IPS-18c (cell line): ENCODE data around the gene PPP2R2C.

Experiments used
- H3K4me3 ChIP-seq: 2 replicates; pipeline ENCODE4 v1.7.0; 2013; ENCODE audit warnings: low read depth, mild to moderate bottlenecking, low read length, moderate library complexity; ENCODE audit not compliant: insufficient read depth
- H3K9me3 ChIP-seq: one replicate; pipeline ENCODE4 v1.6.1; 2013; ENCODE audit warnings: mild to moderate bottlenecking, low read length, moderate library complexity; ENCODE audit not compliant: control insufficient read depth, insufficient read depth

Gene PPP2R2C

DNA sequence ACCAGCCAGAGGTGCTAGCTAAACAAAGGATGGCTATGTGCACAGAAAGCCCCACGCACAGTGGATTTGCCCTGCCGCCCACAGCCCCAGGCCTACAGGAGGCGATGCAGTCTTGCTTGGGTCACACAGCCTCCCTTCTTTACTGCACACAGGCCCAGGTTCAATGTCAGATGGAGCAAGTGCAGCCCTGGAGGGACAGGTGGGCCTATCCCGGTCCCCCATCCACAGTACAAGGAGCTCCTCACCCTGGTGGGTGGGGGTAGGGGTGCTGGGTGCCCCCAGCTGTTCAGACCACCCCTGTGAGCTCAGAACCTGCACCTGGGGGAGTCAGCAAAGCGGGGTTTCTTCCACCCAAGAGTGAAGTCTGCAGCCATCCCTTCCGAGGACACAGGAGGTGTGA, 114.9 kb downstream of the PPP2R2C start:
- Histone ChIP-seq H3K4me3 (no peak overlapping the region), H3K9me3 (no peaks in the 10 kb centered on the region)

DNA sequence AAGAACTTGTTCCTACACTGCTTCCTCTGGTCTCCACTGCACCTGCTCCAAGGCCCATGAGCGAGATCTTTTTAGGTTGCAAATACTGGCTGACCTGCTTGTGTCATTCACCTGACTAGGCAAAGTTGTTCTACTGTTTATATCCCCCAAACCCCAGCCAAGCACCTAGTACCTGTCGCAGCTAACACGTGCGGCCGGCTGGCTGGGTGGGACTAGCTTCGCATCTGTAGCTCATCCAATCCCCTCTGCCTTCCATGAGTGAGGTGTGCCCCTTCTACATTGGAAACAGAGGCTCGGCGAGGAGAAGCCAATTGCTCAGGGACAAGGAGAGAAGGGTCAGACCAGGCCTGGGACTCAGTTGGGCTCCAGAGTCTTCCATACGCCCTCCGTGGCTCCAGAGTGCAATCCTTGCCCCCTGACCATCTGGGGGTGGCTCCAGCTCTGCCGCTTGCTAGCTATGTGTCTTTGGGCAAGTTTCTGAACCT, 116.3 kb downstream of the PPP2R2C start:
- Histone ChIP-seq H3K4me3 (no peak overlapping the region), H3K9me3 (no peaks in the 10 kb centered on the region)

DNA sequence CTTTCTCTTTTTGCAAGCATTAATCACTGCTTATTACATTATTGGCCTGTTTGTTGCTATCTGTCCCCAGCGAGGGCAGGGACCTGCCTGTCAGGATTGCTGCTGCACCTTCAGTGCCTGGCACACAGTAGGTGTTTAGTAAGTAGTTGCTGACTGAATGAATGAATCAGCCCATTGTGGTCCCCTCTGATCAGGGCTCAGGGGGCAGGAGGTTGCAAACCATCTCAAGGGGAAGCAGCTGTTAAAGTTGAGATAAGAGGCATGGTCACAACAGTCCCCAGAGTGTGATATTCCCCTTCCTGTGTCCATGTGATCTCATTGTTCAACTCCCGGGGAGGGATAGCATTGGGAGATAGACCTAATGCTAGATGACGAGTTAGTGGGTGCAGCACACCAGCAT, 117.4 kb downstream of the PPP2R2C start:
- no peak overlapping the region for H3K4me3 ChIP-seq

DNA sequence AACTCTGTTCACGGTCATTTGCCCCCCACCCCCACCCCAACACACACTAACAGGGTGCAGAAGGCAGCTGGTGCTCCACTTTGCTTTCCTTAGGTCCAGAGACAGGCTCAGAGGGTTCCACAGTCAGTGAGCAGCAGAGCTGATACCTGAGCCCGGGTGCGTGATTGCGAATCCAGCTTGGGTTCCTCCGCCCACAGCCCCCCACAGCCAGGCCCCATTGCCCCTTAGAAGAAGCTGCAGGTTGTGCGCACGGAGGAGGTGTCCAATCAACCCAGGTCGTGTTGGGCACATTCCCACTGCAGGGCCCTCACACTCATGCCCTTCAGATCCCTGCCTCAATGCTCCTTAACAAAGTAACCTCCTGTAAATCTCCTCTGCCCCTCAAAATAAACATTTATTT, 117.8 kb downstream of the PPP2R2C start:
- H3K4me3 ChIP-seq = no peak overlapping the region
- H3K9me3 ChIP-seq = no peaks in the 10 kb centered on the region

More for the DNA sequence above, 117.4 kb downstream of the PPP2R2C start:
- H3K9me3 ChIP-seq = no peaks in the 10 kb centered on the region

DNA sequence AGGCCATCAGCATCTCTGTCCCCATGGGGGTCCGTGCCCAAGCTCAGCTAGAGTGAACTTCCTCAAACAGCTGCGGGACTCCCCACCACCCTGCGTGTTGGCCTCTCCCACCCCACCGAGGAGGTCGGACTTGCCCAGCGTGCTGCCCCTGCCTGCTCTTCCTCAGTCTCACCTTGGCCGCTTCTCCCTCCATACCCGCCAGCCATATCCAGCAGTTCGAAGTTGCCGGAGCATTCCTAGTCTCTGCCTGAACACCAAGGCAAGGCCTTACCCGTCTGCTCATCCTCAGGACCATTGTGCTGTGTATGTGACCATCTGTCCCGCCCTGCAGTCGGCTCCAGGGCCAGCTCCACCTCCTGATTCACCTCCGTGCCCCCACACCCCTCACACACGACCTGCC, 118.3 kb downstream of the PPP2R2C start:
- Histone ChIP-seq H3K4me3 (no peak overlapping the region), H3K9me3 (no peaks in the 10 kb centered on the region)

DNA sequence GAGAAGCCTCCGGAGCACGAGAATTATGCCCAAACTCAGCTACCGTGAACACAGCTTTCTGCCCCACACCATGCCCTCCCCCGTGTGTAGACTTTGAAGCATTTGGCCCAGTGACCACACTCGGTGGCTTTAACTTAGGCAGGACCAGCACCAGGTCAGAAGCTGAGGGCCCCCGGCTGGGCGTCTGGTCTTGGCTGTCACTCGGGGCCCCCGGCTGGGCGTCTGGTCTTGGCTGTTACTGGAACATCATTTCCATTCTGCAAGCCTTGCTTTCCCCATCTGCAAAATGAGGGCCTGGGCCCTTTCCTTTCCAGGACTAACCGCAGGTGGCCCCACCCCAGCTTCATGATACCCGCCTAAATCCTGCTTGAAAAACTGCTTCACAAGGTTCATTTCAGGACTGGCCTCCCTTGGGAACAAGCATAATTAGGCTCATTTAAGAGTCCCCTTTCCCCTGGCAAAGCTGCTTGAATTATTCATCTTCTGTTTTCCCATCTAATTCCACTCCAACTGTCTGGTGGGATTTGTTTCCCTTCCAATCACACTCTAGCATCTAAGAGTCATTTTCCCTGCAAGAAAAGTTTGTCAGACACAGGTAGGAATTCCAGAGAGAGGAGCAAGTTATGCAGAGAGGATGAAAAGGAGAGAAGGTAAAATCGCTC, 120.3 kb downstream of the PPP2R2C start:
- Histone ChIP-seq H3K9me3 (no peaks in the 10 kb centered on the region), H3K4me3 (no peak overlapping the region)

DNA sequence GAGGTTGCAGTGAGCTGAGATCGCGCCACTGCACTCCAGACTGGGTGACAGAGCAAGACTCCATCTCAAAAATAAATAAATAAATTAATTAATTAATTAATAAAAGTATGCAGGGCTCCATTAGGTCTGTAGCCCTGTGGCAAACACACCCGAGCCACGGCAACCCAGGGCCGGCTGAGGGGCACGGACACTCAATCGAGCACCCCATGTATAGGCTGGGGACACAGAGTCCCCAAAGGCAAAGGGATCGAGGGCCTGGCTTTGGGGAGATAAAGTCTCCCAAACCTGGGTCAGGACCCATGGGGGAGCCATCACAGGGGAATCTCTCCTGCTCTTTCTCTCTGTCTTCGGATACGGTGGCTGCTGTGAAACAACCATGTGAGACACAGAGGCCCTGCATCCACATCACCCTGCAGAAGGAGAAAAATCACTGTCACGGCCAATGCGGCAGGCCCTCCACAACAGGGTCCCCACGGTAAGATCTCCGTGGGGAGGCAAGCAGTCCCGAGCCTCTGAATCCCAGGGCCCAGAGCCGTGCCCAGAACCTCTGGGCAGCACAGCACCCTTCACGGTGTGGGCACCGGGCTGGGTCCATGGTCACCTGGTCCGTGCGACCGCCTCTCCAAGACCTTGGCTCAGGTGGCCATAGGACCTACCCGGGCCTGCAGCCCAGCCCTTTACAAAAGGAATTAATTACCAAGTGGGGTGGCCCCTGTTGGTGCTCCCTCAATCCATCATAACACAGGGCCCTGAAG, 121.0 kb downstream of the PPP2R2C start:
- Histone ChIP-seq H3K9me3 (no peaks in the 10 kb centered on the region), H3K4me3 (no peak overlapping the region)

DNA sequence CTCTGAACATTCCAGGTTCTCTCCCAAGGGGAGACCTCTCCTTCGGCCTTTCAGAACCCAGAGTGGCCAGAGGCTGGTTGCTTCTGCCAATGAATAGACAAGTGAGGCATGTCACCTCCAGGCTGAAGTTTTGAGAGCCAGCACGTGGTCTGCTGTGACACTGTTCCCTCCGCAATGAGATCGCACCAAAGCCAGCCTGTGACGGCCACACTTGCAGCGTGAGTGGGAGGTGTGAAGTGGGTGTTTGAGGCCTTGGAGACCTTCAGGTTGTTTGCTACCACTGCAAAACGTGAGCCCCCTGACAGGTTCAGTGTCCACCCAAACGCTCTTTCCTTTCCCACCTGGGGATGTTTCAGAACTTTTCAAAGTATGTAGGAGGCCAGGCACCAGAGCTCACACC, 121.8 kb downstream of the PPP2R2C start:
- H3K9me3 ChIP-seq = no peaks in the 10 kb centered on the region
- H3K4me3 ChIP-seq = no peak overlapping the region

DNA sequence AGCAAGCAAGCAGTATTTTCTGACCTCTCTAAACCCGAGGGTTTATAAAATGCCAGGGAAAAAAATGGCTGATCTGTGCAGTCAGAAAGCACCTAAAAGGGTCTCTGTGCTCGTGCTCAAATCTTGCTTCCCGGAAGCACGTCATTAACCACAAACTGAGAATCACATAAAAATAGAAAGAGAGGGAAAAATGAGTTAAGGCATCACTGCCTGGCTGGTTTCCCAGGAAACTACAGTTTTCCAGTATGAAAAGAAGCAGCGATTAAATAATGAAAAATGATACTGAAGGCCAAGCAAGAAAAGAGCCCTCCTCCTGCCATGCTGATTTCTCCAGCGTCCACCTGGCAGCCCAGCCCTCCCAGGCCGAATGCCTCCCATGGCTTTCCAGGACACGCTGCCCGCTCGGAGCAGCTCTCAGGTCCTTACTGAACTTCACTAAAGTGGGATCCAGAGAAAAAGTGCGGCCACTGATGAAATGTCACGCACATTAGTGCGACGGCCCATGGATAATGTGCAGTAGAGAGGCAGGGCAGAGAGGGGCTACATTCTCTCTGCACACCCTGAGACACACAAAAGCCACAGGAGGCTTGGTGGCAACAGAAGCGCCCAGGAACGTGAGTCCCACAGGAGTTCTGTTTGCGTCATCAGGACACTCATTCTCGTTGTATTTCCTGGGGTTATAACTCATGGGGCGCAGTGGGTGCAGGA, 122.4 kb downstream of the PPP2R2C start:
- H3K9me3 ChIP-seq = no peaks in the 10 kb centered on the region
- no peak overlapping the region for H3K4me3 ChIP-seq

DNA sequence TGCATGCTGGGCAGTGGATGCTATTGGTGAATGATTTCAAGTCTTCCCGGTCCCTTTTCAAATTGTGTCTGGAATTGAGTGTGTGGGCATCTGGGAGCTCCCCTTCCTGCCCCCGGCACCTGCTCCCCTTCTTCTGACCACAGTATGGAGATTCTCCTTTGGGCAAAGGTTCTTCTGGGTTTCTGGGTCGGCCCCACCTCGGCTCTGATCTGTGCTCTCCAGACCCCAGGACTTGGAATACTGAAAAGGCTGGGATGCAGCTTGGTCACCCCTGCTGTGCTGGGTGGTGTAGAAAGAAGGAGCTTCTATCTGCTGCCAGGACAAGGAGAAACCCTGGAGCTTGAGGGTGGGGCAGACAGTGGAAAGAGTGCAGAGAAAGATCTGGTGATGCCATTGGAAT, 124.0 kb downstream of the PPP2R2C start:
- Histone ChIP-seq H3K9me3 (no peaks in the 10 kb centered on the region), H3K4me3 (no peak overlapping the region)

DNA sequence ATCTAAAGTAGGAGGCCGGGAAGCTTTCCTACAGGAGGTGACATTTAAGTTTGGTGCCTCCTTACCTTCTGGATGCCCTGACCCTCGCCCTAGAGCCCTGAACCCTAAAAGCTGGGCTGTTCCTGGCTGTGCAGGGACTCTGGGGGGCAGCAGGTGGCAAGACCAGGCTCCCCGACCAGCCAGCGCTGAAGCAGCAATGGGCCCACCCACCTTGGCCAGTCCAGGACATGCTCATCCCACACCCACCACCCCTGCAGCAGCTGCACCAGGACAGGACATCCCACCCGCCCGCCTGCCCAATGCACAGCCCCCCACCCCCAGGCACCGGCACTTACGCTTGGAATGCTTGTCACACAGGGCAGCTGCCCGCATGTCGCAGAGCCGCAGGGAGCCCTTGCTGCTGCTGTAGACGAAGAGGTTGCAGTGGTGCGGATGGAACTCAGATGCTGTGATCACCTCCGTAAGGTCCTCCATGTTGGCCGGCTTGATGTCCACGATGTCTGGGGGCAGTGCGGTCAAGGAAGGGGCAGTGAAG, 124.8 kb downstream of the PPP2R2C start:
- no peak overlapping the region for H3K4me3 ChIP-seq
- H3K9me3 ChIP-seq = no peaks in the 10 kb centered on the region

DNA sequence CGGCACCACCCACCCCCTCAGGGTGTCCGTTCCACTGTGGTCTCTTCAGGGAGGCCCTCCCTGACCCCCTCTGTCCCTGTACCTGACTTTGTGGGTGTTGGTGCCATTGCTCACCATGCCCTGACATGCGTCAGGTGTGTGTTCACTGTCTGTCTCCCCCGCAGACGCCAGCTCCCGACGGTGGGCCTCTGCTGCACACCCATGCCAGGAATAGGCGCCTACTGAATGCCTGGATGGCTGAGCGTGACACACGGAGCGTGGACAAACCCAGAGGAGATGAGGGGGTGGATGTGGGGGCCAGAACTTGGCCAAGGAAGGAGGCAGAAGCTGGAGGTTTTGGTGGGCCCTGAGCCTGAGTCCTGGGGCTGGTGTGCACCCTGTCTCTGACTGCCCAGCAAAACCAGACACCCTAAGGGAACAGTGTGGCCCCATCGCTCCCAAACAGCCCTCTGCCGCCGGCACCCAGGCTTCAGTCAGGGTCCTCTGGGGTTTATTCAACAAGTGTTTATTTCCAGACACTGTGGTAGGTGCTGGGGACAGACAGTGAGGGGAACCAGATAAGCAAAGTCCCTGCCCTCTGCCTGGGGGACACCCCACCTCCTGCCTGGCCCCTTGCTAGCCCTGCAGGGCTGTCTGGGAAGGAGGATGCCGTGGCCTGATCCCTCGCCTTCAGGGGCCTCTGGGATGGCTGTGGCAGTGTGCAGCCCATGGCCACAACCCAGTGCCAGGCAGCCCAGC, 125.9 kb downstream of the PPP2R2C start:
- no peaks in the 10 kb centered on the region for H3K9me3 ChIP-seq
- no peak overlapping the region for H3K4me3 ChIP-seq

DNA sequence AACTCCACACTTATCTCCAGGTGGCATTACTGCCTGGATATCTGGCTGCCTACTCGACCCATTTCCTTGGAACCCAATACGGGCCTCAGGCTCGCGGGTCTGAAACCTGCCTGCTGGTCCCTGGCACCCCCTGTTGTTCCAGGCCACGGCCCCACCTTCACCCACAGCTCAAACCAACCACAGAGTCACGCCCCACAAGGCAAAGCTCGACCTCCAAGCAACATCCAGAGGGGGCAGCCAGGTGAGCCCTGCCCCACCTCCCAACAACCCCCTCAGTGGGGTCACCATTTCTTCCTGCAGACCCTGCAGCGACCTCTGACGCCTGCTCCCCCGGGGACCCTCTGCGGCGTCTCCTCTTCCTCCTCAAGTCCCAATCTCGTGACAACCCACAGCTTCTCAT, 126.5 kb downstream of the PPP2R2C start:
- Histone ChIP-seq H3K9me3 (no peaks in the 10 kb centered on the region), H3K4me3 (no peak overlapping the region)

DNA sequence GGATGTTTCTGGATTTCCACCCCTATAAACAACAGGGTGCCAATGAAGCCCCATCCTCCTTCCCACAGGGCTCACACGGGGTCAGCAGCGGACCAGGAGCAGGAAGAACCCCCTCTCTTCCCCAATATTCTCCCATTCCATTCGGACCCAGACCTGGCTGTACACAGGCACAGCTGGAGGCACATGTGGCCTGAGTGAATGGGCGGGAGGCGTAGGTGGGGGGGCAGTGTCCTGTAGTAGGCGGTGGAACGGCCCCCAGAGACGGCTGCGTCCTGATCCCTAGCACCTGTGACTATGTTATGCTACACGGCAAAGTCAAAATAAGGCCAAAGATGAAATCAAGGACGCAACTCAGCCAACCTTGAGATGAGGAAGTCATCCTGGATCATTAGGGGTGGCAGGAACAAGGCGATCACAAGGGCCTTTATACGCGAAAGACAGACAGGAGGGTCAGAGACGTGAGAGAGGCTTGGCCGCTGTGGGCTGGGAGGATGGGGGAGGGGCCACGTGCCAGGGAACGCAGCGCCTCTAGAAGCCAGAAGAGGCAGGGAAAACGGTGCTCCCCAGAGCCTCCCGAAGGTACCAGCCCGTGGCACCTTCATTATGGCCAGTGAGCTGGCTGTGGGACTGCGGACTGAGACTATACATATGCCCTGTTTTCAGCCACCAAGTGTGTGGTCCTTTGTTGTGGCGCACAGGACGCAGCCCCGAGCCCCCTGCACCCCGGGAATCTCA, 127.2 kb downstream of the PPP2R2C start:
- H3K4me3 ChIP-seq = no peak overlapping the region
- no peaks in the 10 kb centered on the region for H3K9me3 ChIP-seq

DNA sequence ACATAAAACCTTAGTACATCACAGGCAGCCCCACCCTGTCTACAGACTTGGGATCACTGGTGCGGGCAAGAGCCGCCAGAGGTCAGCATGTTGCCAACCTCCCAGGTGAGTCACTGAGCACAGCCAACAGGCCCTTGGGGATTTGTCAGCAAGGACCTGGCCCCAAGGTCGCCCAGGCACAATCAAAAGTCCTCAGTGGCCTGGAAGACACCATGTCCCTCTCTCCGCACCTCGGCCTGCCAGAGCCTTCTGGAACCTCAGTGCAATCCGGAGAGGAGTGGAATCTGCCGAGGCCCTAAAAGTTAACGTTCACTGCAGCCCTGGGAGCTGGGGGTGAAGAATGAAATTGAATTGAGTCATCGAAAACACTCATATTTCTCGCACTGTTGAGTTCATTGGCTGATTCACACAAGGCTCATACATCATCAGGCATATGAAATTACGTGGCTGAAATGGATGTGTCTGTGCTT, 128.4 kb downstream of the PPP2R2C start:
- Histone ChIP-seq H3K4me3 (no peak overlapping the region), H3K9me3 (no peaks in the 10 kb centered on the region)

DNA sequence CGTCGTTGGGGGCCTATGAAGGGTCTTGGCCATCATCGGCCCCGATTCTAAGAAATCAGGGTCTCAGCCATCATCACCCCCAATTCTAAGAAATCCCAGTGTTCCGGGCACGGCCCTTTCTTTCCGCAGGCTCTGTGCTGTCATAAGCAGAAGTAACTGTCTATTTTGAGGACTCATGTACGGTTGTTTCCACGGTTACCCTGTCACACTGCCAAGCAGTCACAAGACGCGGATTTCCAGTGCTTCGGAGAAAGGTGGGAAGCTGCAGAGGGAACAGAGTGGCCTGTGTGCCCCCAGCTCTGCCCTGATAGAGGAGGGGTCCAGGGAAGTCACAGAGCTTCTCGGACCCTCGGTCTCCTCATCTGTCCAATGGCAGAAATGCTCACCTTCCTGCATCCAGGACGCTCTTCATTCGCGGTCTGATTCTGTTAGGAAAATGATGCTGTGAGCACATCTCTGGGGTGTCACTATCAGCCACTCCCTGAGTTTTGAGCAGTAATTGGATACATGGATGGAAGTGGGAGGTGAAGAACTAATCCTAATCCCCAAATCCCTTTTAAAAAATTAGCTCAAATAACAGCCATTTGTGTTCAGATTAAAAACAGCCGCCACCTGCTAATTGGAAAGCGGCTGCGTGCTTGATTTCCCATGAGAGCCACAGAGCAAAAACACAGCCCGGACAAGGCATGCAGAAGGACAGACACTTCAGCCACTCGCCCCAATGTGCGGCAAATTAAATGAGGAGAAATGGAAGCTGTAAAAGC, 129.7 kb downstream of the PPP2R2C start:
- Histone ChIP-seq H3K9me3 (no peaks in the 10 kb centered on the region), H3K4me3 (no peak overlapping the region)
